Measurements from ENCODE around the gene EFCAB12.

EFCAB12 gene

GRCh38 chr3:129352650-129353588 lies 75.5 kb downstream of the EFCAB12 start:
- H3K27ac ChIP-seq = no peak overlapping the region
- DNase-seq (ENCODE audit: low read depth, low spot score) = no peak

DNA sequence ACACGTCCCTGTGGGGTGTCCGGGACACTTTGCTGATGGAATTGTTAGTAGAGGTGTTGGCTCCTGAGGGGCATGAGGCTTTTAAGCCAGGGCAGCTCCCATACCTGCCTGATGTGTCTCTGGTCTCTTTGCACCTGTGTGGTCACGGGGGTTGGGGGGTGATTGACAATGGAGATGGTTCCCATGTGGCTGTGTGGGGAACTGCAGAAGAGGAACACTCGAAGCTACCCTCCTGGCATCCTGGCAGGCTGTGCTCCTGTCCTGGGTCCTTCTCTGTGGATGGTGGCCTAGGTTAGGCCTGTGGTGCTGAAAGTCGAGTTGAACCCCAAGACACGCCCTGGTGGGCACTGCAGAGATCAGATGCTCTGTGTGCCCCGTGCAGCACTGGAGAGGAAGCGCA lies 76.4 kb downstream of the EFCAB12 start:
- no peak for DNase-seq (ENCODE audit: low read depth, low spot score)
- H3K27ac ChIP-seq = no peak overlapping the region

All from epithelial cell of prostate (primary cell).